Measurements from ENCODE around the gene MYO5B. TPM values are rescaled to one million over a fixed set of nuclear protein-coding genes. Genes with fewer than 3 reads are reported as not detected.

The MYO5B gene
- total RNA-seq, 1 experiment from 2014 or later, result 32.1 TPM

DNA sequence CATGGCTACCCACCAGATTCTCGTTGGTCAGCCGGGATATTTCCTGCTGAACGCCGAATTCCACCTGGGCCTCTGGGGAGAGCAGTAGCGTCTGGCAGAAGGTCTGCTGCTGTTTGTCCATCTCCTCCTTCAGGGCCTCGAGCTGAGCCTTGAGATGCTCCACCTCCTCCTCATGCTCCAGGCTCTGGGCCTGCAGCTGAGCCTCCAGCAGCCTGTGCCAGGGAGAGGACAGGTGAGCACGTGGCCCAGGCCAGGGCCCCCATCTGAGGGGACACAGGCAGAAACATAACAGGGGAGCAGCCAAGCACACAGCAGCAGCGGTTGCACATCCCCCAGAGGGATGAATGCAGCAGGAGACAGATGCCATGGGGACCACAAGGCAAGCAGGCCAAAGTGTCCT lies 341.5 kb downstream of the MYO5B start:
- Histone ChIP-seq H3K27ac (ENCODE audit: low read depth, low read length) (no peak overlapping the region), H3K36me3 (ENCODE audit: control insufficient read depth in 1 of 2, insufficient read depth in 2 of 2, low read length in 2 of 2) (no peaks in the 10 kb centered on the region), H3K4me1 (ENCODE audit: control insufficient read depth in 1 of 2, insufficient read depth in 2 of 2, low read length in 2 of 2) (peaks cover 24 to 53% of the 10 kb centered on the region in 2 experiments), H2AFZ (ENCODE audit: low read depth, low read length, poor library complexity, severe bottlenecking) (no peak overlapping the region), H3K9me2 (ENCODE audit: insufficient read depth) (no peaks in the 10 kb centered on the region), H3K4me2 (ENCODE audit: low read length) (no peak overlapping the region), H3K79me2 (ENCODE audit: insufficient read depth, low read length) (no peaks in the 10 kb centered on the region), H3K9me3 (ENCODE audit: control insufficient read depth in 1 of 2, insufficient read depth in 1 of 2, low read depth in 1 of 2, low read length in 2 of 2) (no peaks in the 10 kb centered on the region), H4K20me1 (ENCODE audit: insufficient read depth) (no peaks in the 10 kb centered on the region), H3K9ac (ENCODE audit: low read length) (no peak overlapping the region), H3K4me3 (replicated peaks in 1 of 2; ENCODE audit: low read depth in 1 of 2, low read length in 2 of 2) (no peak overlapping the region), H3K27me3 (ENCODE audit: insufficient read depth, low read length) (no peaks in the 10 kb centered on the region)
- CTCF ChIA-PET, result no interaction called here
- intact Hi-C loops (cut with micrococcal nuclease), result loop anchor here (10.0 kb wide), 1 partner anchor 199 kb away; no protein-coding TSS in a partner anchor
- RAD21 ChIA-PET (ENCODE audit: low non-redundant PET in 1 of 2, low total read pairs in 2 of 2, uncharacterized antibody in 2 of 2, unreplicated experiment in 2 of 2), result no interaction called here
- no TSS peak for BruUV-seq (replicated peaks)
- no peak for DNase-seq (ENCODE audit: low read depth, low spot score)
- no peak for ATAC-seq
- TF ChIP-seq ZNF274 (IDR thresholded peaks at IDR 0.05; ENCODE audit: low read depth, low read length), result no peak
- TF ChIP-seq RAD21 (IDR thresholded peaks at IDR 0.05; ENCODE audit: low read depth), result no peak
- no peak for TF ChIP-seq EGR1 (IDR thresholded peaks at IDR 0.05; ENCODE audit: low read depth)
- no peak for TF ChIP-seq SP1 (IDR thresholded peaks at IDR 0.05; ENCODE audit: low read depth)
- TF ChIP-seq FOSL1 (IDR thresholded peaks at IDR 0.05; ENCODE audit: low read depth), result no peak
- no peak for TF ChIP-seq SIN3A (IDR thresholded peaks at IDR 0.05; ENCODE audit: low read depth)
- no peak for TF ChIP-seq JUND (IDR thresholded peaks at IDR 0.05)
- no peak for TF ChIP-seq ELF1 (IDR thresholded peaks at IDR 0.05; ENCODE audit: borderline replicate concordance, low read depth)
- no peak for TF ChIP-seq POLR2A (IDR thresholded peaks at IDR 0.05; ENCODE audit: borderline replicate concordance, extremely low read depth, insufficient read depth, insufficient read length)
- TF ChIP-seq, protein P1, sequence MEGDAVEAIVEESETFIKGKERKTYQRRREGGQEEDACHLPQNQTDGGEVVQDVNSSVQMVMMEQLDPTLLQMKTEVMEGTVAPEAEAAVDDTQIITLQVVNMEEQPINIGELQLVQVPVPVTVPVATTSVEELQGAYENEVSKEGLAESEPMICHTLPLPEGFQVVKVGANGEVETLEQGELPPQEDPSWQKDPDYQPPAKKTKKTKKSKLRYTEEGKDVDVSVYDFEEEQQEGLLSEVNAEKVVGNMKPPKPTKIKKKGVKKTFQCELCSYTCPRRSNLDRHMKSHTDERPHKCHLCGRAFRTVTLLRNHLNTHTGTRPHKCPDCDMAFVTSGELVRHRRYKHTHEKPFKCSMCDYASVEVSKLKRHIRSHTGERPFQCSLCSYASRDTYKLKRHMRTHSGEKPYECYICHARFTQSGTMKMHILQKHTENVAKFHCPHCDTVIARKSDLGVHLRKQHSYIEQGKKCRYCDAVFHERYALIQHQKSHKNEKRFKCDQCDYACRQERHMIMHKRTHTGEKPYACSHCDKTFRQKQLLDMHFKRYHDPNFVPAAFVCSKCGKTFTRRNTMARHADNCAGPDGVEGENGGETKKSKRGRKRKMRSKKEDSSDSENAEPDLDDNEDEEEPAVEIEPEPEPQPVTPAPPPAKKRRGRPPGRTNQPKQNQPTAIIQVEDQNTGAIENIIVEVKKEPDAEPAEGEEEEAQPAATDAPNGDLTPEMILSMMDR (IDR thresholded peaks at IDR 0.05 in 2 of 3, conservative IDR thresholded peaks at IDR 0.05 in 1 of 3; ENCODE audit: borderline replicate concordance in 1 of 3, insufficient read depth in 1 of 3, low read depth in 2 of 3, low read length in 2 of 3), result no peak
- no peak for TF ChIP-seq EZH2phosphoT487 (IDR thresholded peaks at IDR 0.05; ENCODE audit: borderline replicate concordance)
- TF ChIP-seq MAX (IDR thresholded peaks at IDR 0.05), result no peak
- no peak for TF ChIP-seq CBX3 (IDR thresholded peaks at IDR 0.05; ENCODE audit: low read depth)
- TF ChIP-seq ZFX (IDR thresholded peaks at IDR 0.05), result no peak
- no peak for TF ChIP-seq YY1 (IDR thresholded peaks at IDR 0.05; ENCODE audit: extremely low read depth, insufficient replicate concordance, low read depth, low read length)
- POLR2A ChIA-PET, result no interaction called here
